Loucy (cell line): ENCODE results near the gene LDAH.

ENCODE experiments used
- H2AFZ ChIP-seq: fragments of 200-600 bp; sonication (generic); 2 replicates; pipeline ENCODE4 v1.6.0; 2016; ENCODE audit warnings: antibody characterized with exemption, mild to moderate bottlenecking, low read length, moderate library complexity
- H3F3A ChIP-seq: fragments of 200-600 bp; 2 replicates; pipeline ENCODE4 v1.6.0; 2016; ENCODE audit warnings: antibody characterized with exemption, low read depth, mild to moderate bottlenecking
- H3K27me3 ChIP-seq: fragments of 200-600 bp; sonication (generic); 2 replicates; pipeline ENCODE4 v1.6.1; 2014; ENCODE audit warnings: low read length, mild to moderate bottlenecking; ENCODE audit not compliant: insufficient read depth, poor library complexity, severe bottlenecking
- H3K36me3 ChIP-seq: fragments of 200-600 bp; sonication (generic); 2 replicates; pipeline ENCODE4 v1.6.1; 2016; ENCODE audit warnings: low read length; ENCODE audit not compliant: insufficient read depth
- H3K4me1 ChIP-seq: fragments of 200-600 bp; sonication (generic); 2 replicates; pipeline ENCODE4 v1.5.1; 2014; ENCODE audit warnings: low read length, mild to moderate bottlenecking; ENCODE audit not compliant: insufficient read depth, poor library complexity, severe bottlenecking
- H3K4me2 ChIP-seq: fragments of 200-600 bp; sonication (generic); 2 replicates; pipeline ENCODE4 v1.6.0; 2014; ENCODE audit warnings: antibody characterized with exemption, low read length, low read depth, mild to moderate bottlenecking; ENCODE audit not compliant: poor library complexity, severe bottlenecking
- H3K4me3 ChIP-seq: fragments of 200-600 bp; sonication (generic); 2 replicates; pipeline ENCODE4 v1.5.1; 2014; ENCODE audit warnings: low read length, mild to moderate bottlenecking, mixed read lengths; ENCODE audit not compliant: poor library complexity, severe bottlenecking
- H3K79me2 ChIP-seq: fragments of 200-600 bp; sonication (generic); 2 replicates; pipeline ENCODE4 v1.6.1; 2014; ENCODE audit warnings: low read length; ENCODE audit not compliant: insufficient read depth
- H3K9ac ChIP-seq: fragments of 200-600 bp; sonication (generic); 2 replicates; pipeline ENCODE4 v1.6.0; 2014; ENCODE audit warnings: mild to moderate bottlenecking, low read depth, low read length, moderate library complexity; ENCODE audit not compliant: poor library complexity, severe bottlenecking
- H3K9me2 ChIP-seq: fragments of 200-600 bp; sonication (generic); replicated peaks from 2 replicates; pipeline ENCODE4 v1.6.1; 2016; ENCODE audit warnings: low read depth, low read length, mixed read lengths
- H3K9me3 ChIP-seq: fragments of 200-600 bp; sonication (generic); 2 replicates; pipeline ENCODE4 v1.6.1; 2014; ENCODE audit warnings: mild to moderate bottlenecking, antibody characterized with exemption, low read length, low read depth; ENCODE audit not compliant: insufficient read depth
- H4K20me1 ChIP-seq: fragments of 200-600 bp; sonication (generic); 2 replicates; pipeline ENCODE4 v1.6.0; 2014; ENCODE audit warnings: antibody characterized with exemption, low read length, mild to moderate bottlenecking; ENCODE audit not compliant: insufficient read depth, poor library complexity, severe bottlenecking
- CTCF ChIP-seq: fragments of 200-600 bp; sonication (generic); conservative IDR thresholded peaks from 2 replicates; pipeline ENCODE4 v1.5.1; 2014; ENCODE audit warnings: mild to moderate bottlenecking, antibody characterized with exemption, low read length
- EZH2phosphoT487 ChIP-seq: fragments of 200-600 bp; IDR thresholded peaks from 2 replicates; pipeline ENCODE4 v1.6.1; 2018; ENCODE audit warnings: antibody characterized with exemption, mild to moderate bottlenecking, moderate library complexity, borderline replicate concordance

The LDAH gene

GRCh38 chr2:20844246-20844645 lies 21.3 kb upstream of the LDAH start:
- no peak for TF ChIP-seq EZH2phosphoT487
- TF ChIP-seq CTCF, result no peak
- Histone ChIP-seq H4K20me1 (no peaks in the 10 kb centered on the region), H3K9me2 (no peaks in the 10 kb centered on the region), H3K79me2 (no peaks in the 10 kb centered on the region), H3K4me3 (no peak overlapping the region), H3K4me2 (no peak overlapping the region), H2AFZ (no peak overlapping the region), H3F3A (no peaks in the 10 kb centered on the region), H3K36me3 (no peaks in the 10 kb centered on the region), H3K4me1 (no peaks in the 10 kb centered on the region), H3K9ac (no peak overlapping the region), H3K27me3 (no peaks in the 10 kb centered on the region), H3K9me3 (no peaks in the 10 kb centered on the region)

GRCh38 chr2:20839052-20839451 lies 16.2 kb upstream of the LDAH start:
- no peak overlapping the region for H3K4me3 ChIP-seq
- no peaks in the 10 kb centered on the region for H3F3A ChIP-seq
- no peaks in the 10 kb centered on the region for H3K9me3 ChIP-seq
- no peaks in the 10 kb centered on the region for H3K4me1 ChIP-seq
- no peak for TF ChIP-seq EZH2phosphoT487
- TF ChIP-seq CTCF, result no peak
- H3K36me3 ChIP-seq, result no peaks in the 10 kb centered on the region
- H2AFZ ChIP-seq, result no peak overlapping the region
- no peaks in the 10 kb centered on the region for H3K9me2 ChIP-seq
- H3K4me2 ChIP-seq, result no peak overlapping the region
- H3K27me3 ChIP-seq, result no peaks in the 10 kb centered on the region
- H3K79me2 ChIP-seq, result no peaks in the 10 kb centered on the region
- H4K20me1 ChIP-seq, result no peaks in the 10 kb centered on the region
- H3K9ac ChIP-seq, result no peak overlapping the region

GRCh38 chr2:20838016-20838415 lies 15.1 kb upstream of the LDAH start:
- TF ChIP-seq EZH2phosphoT487 (no peak), CTCF (no peak)
- H3K27me3 ChIP-seq, result no peaks in the 10 kb centered on the region
- H3K4me3 ChIP-seq, result no peak overlapping the region
- H3K9me2 ChIP-seq, result no peaks in the 10 kb centered on the region
- no peak overlapping the region for H3K9ac ChIP-seq
- no peaks in the 10 kb centered on the region for H3K79me2 ChIP-seq
- H3K4me1 ChIP-seq, result no peaks in the 10 kb centered on the region
- no peaks in the 10 kb centered on the region for H3K9me3 ChIP-seq
- H3K4me2 ChIP-seq, result no peak overlapping the region
- H4K20me1 ChIP-seq, result no peaks in the 10 kb centered on the region
- H3F3A ChIP-seq, result no peaks in the 10 kb centered on the region
- no peak overlapping the region for H2AFZ ChIP-seq
- H3K36me3 ChIP-seq, result no peaks in the 10 kb centered on the region
